Trophoblast cell (in vitro differentiated cells and primary cell): Measurements from ENCODE around the gene TNKS2.
A peak's percentile ranks its signal among the peaks of the same experiment; 100 is the strongest.
"Not testable (repeated sequence)": the region's sequence is repeated elsewhere in the genome, so short reads cannot be mapped to it uniquely, and the experiment has no call there.

Experiments
- DNase-seq, 2 donors: peaks; one replicate each; pipeline ENCODE4 v3.0.0-alpha.2; 2016
- H2AFZ ChIP-seq: 2 replicates; pipeline ENCODE4 v1.6.1; 2013; ENCODE audit warnings: low read length, moderate library complexity, mild to moderate bottlenecking; ENCODE audit not compliant: insufficient read depth, poor library complexity
- H2AK5ac ChIP-seq: 2 replicates; pipeline ENCODE4 v1.6.1; 2013; ENCODE audit warnings: mild to moderate bottlenecking, low read length
- H2BK120ac ChIP-seq: 2 replicates; pipeline ENCODE4 v1.6.1; 2013; ENCODE audit warnings: low read length, mild to moderate bottlenecking, moderate library complexity; ENCODE audit not compliant: insufficient read depth, poor library complexity
- H2BK12ac ChIP-seq: 2 replicates; pipeline ENCODE4 v1.6.1; 2013; ENCODE audit warnings: mild to moderate bottlenecking, low read length, moderate library complexity
- H2BK5ac ChIP-seq: 2 replicates; pipeline ENCODE4 v1.6.1; 2013; ENCODE audit warnings: low read length, low read depth, moderate library complexity, mild to moderate bottlenecking; ENCODE audit not compliant: poor library complexity
- H3K14ac ChIP-seq: 2 replicates; pipeline ENCODE4 v1.6.1; 2013; ENCODE audit warnings: mild to moderate bottlenecking, low read length
- H3K18ac ChIP-seq: 2 replicates; pipeline ENCODE4 v1.6.1; 2013; ENCODE audit warnings: mild to moderate bottlenecking, low read length
- H3K23ac ChIP-seq: 2 replicates; pipeline ENCODE4 v1.6.1; 2013; ENCODE audit warnings: low read length
- H3K27ac ChIP-seq: 2 replicates; pipeline ENCODE4 v1.5.1; 2013; ENCODE audit warnings: low read depth, mild to moderate bottlenecking, inconsistent platforms, low read length, moderate library complexity
- H3K27me3 ChIP-seq: 2 replicates; pipeline ENCODE4 v1.6.1; 2013; ENCODE audit warnings: inconsistent platforms, mild to moderate bottlenecking, low read length, moderate library complexity; ENCODE audit not compliant: insufficient read depth
- H3K36me3 ChIP-seq, 2 experiments: 1 replicate in 1 of 2; 2 replicates in 1 of 2; pipeline ENCODE4 v1.6.1; 2013; ENCODE audit warnings: low read length in 2 of 2, mild to moderate bottlenecking in 2 of 2, moderate library complexity in 1 of 2; ENCODE audit not compliant: insufficient read depth in 2 of 2, control insufficient read depth in 1 of 2
- H3K4ac ChIP-seq: 2 replicates; pipeline ENCODE4 v1.6.1; 2013; ENCODE audit warnings: low read depth, mild to moderate bottlenecking, low read length, moderate library complexity
- H3K4me1 ChIP-seq, 2 experiments: 1 replicate in 1 of 2; 2 replicates in 1 of 2; pipeline ENCODE4 v1.6.1; 2013; ENCODE audit warnings: low read length in 2 of 2, mild to moderate bottlenecking in 2 of 2, moderate library complexity in 1 of 2; ENCODE audit not compliant: insufficient read depth in 2 of 2, control insufficient read depth in 1 of 2
- H3K4me2 ChIP-seq: 2 replicates; pipeline ENCODE4 v1.6.1; 2013; ENCODE audit warnings: inconsistent platforms, mild to moderate bottlenecking, low read length, moderate library complexity
- H3K4me3 ChIP-seq: 2 replicates; pipeline ENCODE4 v1.5.1; 2013; ENCODE audit warnings: mild to moderate bottlenecking, low read depth, low read length, inconsistent platforms
- H3K79me1 ChIP-seq: one replicate; pipeline ENCODE4 v1.6.1; 2013; ENCODE audit warnings: low read length
- H3K79me2 ChIP-seq: 2 replicates; pipeline ENCODE4 v1.6.1; 2013; ENCODE audit warnings: low read length, mild to moderate bottlenecking; ENCODE audit not compliant: control insufficient read depth, insufficient read depth, poor library complexity
- H3K9ac ChIP-seq: 2 replicates; pipeline ENCODE4 v1.6.1; 2013; ENCODE audit warnings: mild to moderate bottlenecking, low read length
- H3K9me3 ChIP-seq: 2 replicates; pipeline ENCODE4 v1.6.1; 2013; ENCODE audit warnings: low read depth, mild to moderate bottlenecking, control low read depth, inconsistent platforms, low read length; ENCODE audit not compliant: insufficient read depth
- H4K12ac ChIP-seq: 2 replicates; pipeline ENCODE4 v1.6.1; 2013; ENCODE audit warnings: low read depth, mild to moderate bottlenecking, low read length, moderate library complexity
- H4K8ac ChIP-seq: 2 replicates; pipeline ENCODE4 v1.6.1; 2013; ENCODE audit warnings: low read depth, mild to moderate bottlenecking, low read length, moderate library complexity
- H4K91ac ChIP-seq: one replicate; pipeline ENCODE4 v1.6.1; 2013; ENCODE audit warnings: low read depth, mild to moderate bottlenecking, low read length, moderate library complexity
- WGBS: extraction: QIAGEN DNeasy Blood & Tissue Kit; methylation state at CpG from one replicate; pipeline ENCODE4 v1.1.7; 2013; ENCODE audit warnings: missing lambda C conversion rate; ENCODE audit not compliant: insufficient read length, insufficient coverage; ENCODE audit errors: extremely low coverage; 5-methylcytosine and 5-hydroxymethylcytosine counted together

Gene TNKS2

GRCh38 chr10:91887272-91888076 lies 89.2 kb downstream of the TNKS2 start:
- Histone ChIP-seq H4K91ac (peak overlapping the region; percentile 85), H2AK5ac (no peak overlapping the region), H3K4me3 (no peak overlapping the region), H3K79me2 (no peaks in the 10 kb centered on the region), H2BK12ac (peak overlapping the region; percentile 75), H3K23ac (no peak overlapping the region), H3K4me1 (peaks cover 5 to 15% of the 10 kb centered on the region in 2 experiments), H3K18ac (no peak overlapping the region), H3K9me3 (no peaks in the 10 kb centered on the region), H3K4ac (no peak overlapping the region), H3K27me3 (no peaks in the 10 kb centered on the region), H2BK5ac (peak overlapping the region; percentile 57), H3K27ac (peak overlapping the region; percentile 73), H2AFZ (peak overlapping the region; percentile 71), H4K12ac (no peak overlapping the region), H3K36me3 (no peaks in the 10 kb centered on the region), H3K79me1 (peaks cover 9% of the 10 kb centered on the region), H2BK120ac (peak overlapping the region; percentile 89), H3K4me2 (peak overlapping the region; percentile 78), H3K14ac (peak overlapping the region; percentile 79), H3K9ac (no peak overlapping the region), H4K8ac (peak overlapping the region; percentile 51)
- DNase-seq, result peak in 1 of 2 donors; percentile 38
- WGBS, result no CpG with 5 or more reads among the region's 59 CpGs

GRCh38 chr10:91891125-91892001 lies 93.1 kb downstream of the TNKS2 start:
- Histone ChIP-seq H3K23ac (no peak overlapping the region), H2AFZ (no peak overlapping the region), H3K79me2 (no peaks in the 10 kb centered on the region), H2BK12ac (no peak overlapping the region), H3K27ac (peak overlapping the region; percentile 40), H2BK120ac (no peak overlapping the region), H4K91ac (no peak overlapping the region), H2AK5ac (no peak overlapping the region), H3K36me3 (no peaks in the 10 kb centered on the region), H3K9me3 (no peaks in the 10 kb centered on the region), H3K18ac (no peak overlapping the region), H3K9ac (no peak overlapping the region), H3K27me3 (no peaks in the 10 kb centered on the region), H4K12ac (no peak overlapping the region), H3K4me2 (no peak overlapping the region), H3K4me3 (no peak overlapping the region), H4K8ac (no peak overlapping the region), H3K79me1 (peaks cover 6% of the 10 kb centered on the region), H3K4ac (no peak overlapping the region), H3K14ac (no peak overlapping the region), H2BK5ac (no peak overlapping the region), H3K4me1 (peaks cover 3% of the 10 kb centered on the region in 2 experiments)
- WGBS, result no CpG with 5 or more reads among the region's 1 CpG
- peak in 1 of 2 donors; percentile 45 for DNase-seq

- Histone ChIP-seq H3K4me2 (no peak overlapping the region), H3K9me3 (no peaks in the 10 kb centered on the region), H2BK120ac (no peak overlapping the region), H3K27me3 (no peaks in the 10 kb centered on the region), H3K18ac (no peak overlapping the region), H2BK5ac (no peak overlapping the region), H3K9ac (no peak overlapping the region), H3K79me2 (no peaks in the 10 kb centered on the region), H2BK12ac (no peak overlapping the region), H3K4me3 (no peak overlapping the region), H4K8ac (no peak overlapping the region), H3K23ac (no peak overlapping the region), H3K79me1 (peaks cover 2% of the 10 kb centered on the region), H2AK5ac (no peak overlapping the region), H3K36me3 (no peaks in the 10 kb centered on the region), H4K12ac (no peak overlapping the region), H3K14ac (no peak overlapping the region), H3K4ac (no peak overlapping the region), H3K27ac (no peak overlapping the region), H3K4me1 (no peaks in the 10 kb centered on the region), H4K91ac (no peak overlapping the region), H2AFZ (no peak overlapping the region)
- WGBS, result no CpG with 5 or more reads among the region's 2 CpGs
- no peak for DNase-seq
These were observed 94.8 kb downstream of the TNKS2 start for GRCh38 chr10:91893051-91893450.

DNA sequence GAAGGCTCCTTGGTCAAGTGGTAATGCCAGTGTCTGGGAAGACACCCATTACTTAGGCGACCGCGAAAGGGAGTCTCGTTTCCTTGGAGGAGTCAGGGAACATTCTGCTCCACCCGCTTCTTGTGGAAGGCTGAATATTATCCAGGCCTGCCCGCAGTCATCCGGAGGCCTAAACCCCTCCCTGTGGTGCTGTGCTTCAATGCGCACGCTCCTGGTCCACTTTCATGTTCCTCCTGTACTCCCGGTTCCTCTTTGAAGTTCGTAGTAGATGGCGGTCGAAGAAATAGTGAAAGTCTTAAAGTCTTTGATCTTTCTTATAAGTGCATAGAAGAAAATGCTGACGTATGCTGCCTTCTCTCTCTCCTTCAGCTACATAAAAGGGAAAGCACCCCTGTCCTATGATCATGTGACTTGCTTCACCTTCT lies 96.0 kb downstream of the TNKS2 start:
- H2AFZ ChIP-seq, H3K9ac ChIP-seq, H4K8ac ChIP-seq, H3K27ac ChIP-seq, H3K4me2 ChIP-seq, H3K9me3 ChIP-seq, H3K18ac ChIP-seq, H2BK120ac ChIP-seq, H3K4me3 ChIP-seq, H3K79me1 ChIP-seq, H2BK5ac ChIP-seq, H4K12ac ChIP-seq, H2AK5ac ChIP-seq, H2BK12ac ChIP-seq, H3K4ac ChIP-seq, H3K23ac ChIP-seq, H3K27me3 ChIP-seq, H3K14ac ChIP-seq, H3K79me2 ChIP-seq, H4K91ac ChIP-seq, H3K4me1 ChIP-seq, DNase-seq, H3K36me3 ChIP-seq: not testable (repeated sequence)
- WGBS, result no CpG with 5 or more reads among the region's 14 CpGs
